ENCODE data around the gene SNU13.
A peak's percentile ranks its signal among the peaks of the same experiment; 100 is the strongest.
"Not testable (repeated sequence)": the region's sequence is repeated elsewhere in the genome, so short reads cannot be mapped to it uniquely, and the experiment has no call there.

Gene SNU13

GRCh38 chr22:41688365-41689211 lies at the start of gene SNU13:
Gene SNU13, minus strand, starts transcription at chr22:41688867. Its CDS starts 71 bp downstream, at chr22:41688796.
- peak; percentile 94 for DNase-seq

GRCh38 chr22:41733241-41733640 lies 44.6 kb upstream of the SNU13 start:
- not testable (repeated sequence) for DNase-seq

GRCh38 chr22:41732096-41732772 lies 43.6 kb upstream of the SNU13 start:
- DNase-seq, result no peak

GRCh38 chr22:41731609-41732008 lies 42.9 kb upstream of the SNU13 start:
- DNase-seq, result no peak

- DNase-seq, result no peak
These were observed 36.9 kb upstream of the SNU13 start for GRCh38 chr22:41725510-41726110.

GRCh38 chr22:41722496-41722895 lies 33.8 kb upstream of the SNU13 start:
- DNase-seq, result no peak

- no peak for DNase-seq
These were observed 24.3 kb upstream of the SNU13 start for GRCh38 chr22:41713004-41713403.

- no peak for DNase-seq
These were observed 20.7 kb upstream of the SNU13 start for GRCh38 chr22:41709341-41709740.

- no peak for DNase-seq
These were observed 14.1 kb upstream of the SNU13 start for GRCh38 chr22:41702763-41703162.

- no peak for DNase-seq
These were observed 11.4 kb upstream of the SNU13 start for GRCh38 chr22:41700108-41700364.

GRCh38 chr22:41699264-41700107 lies 10.8 kb upstream of the SNU13 start, which contains the start of gene MEI1:
Gene MEI1, plus strand, starts transcription at chr22:41699503. Its CDS starts 36 bp downstream, at chr22:41699539.
- peak; percentile 96 for DNase-seq

- peak; percentile 99 for DNase-seq
These were observed 8.6 kb upstream of the SNU13 start for GRCh38 chr22:41697126-41697775.

GRCh38 chr22:41696703-41697102 lies 8.0 kb upstream of the SNU13 start:
- no peak for DNase-seq

GRCh38 chr22:41695211-41695610 lies 6.5 kb upstream of the SNU13 start:
- DNase-seq, result no peak

- no peak for DNase-seq
These were observed 1.8 kb upstream of the SNU13 start for GRCh38 chr22:41690476-41690875.

GRCh38 chr22:41687901-41688364 lies 734 bp downstream of the SNU13 start:
- DNase-seq, result peak; percentile 71

GRCh38 chr22:41686890-41687289 lies 1.8 kb downstream of the SNU13 start:
- DNase-seq, result not testable (repeated sequence)

- no peak for DNase-seq
These were observed 4.5 kb downstream of the SNU13 start for GRCh38 chr22:41684194-41684593.

GRCh38 chr22:41683616-41684015 lies 5.1 kb downstream of the SNU13 start:
- no peak for DNase-seq

GRCh38 chr22:41683052-41683451 lies 5.6 kb downstream of the SNU13 start:
- no peak for DNase-seq

GRCh38 chr22:41682033-41682807 lies 6.4 kb downstream of the SNU13 start:
- peak; percentile 93 for DNase-seq

- no peak for DNase-seq
These were observed 7.1 kb downstream of the SNU13 start for GRCh38 chr22:41681616-41682015.
